ENCODE measurements around the gene PMAIP1. TPM values are rescaled to one million over a fixed set of nuclear protein-coding genes. Genes with fewer than 3 reads are reported as not detected.

Gene PMAIP1
- total and polyA plus RNA-seq, 11 donors: 0.15 to 1.8 (median 0.37) TPM; not detected in 2

GRCh38 chr18:59940068-59940467 lies 40.3 kb downstream of the PMAIP1 start:
- 51 to 76% (median 56%) methylated on average over 2 of the region's 2 CpGs for WGBS, 4 donors
- no peak for DNase-seq
- TF ChIP-seq CTCF (IDR thresholded peaks at IDR 0.05) (no peak), POLR2A (IDR thresholded peaks at IDR 0.05) (no peak)
- no peaks in the 10 kb centered on the region for H3K9me3 ChIP-seq
- no peak overlapping the region for H3K27ac ChIP-seq
- H3K4me1 ChIP-seq: no peaks in the 10 kb centered on the region
- no peak overlapping the region for H3K4me3 ChIP-seq
- no peaks in the 10 kb centered on the region for H3K36me3 ChIP-seq
- no peaks in the 10 kb centered on the region for H3K27me3 ChIP-seq
- intact Hi-C loops (cut with DNase I): no loop called here
- ATAC-seq: no peak

GRCh38 chr18:59941331-59941730 lies 41.5 kb downstream of the PMAIP1 start:
- DNase-seq (no peak), ATAC-seq (no peak)
- no peak overlapping the region for H3K4me3 ChIP-seq
- 69 to 79% (median 76%) methylated on average over 4 of the region's 4 CpGs for WGBS, 4 donors
- no peaks in the 10 kb centered on the region for H3K27me3 ChIP-seq
- TF ChIP-seq POLR2A (IDR thresholded peaks at IDR 0.05) (no peak), CTCF (IDR thresholded peaks at IDR 0.05) (no peak)
- H3K9me3 ChIP-seq: no peaks in the 10 kb centered on the region
- H3K4me1 ChIP-seq: no peaks in the 10 kb centered on the region
- intact Hi-C loops (cut with DNase I): no loop called here
- H3K27ac ChIP-seq: no peak overlapping the region
- H3K36me3 ChIP-seq: no peaks in the 10 kb centered on the region

- no peak overlapping the region for H3K27ac ChIP-seq
- TF ChIP-seq POLR2A (IDR thresholded peaks at IDR 0.05) (no peak), CTCF (IDR thresholded peaks at IDR 0.05) (no peak)
- DNase-seq (no peak), ATAC-seq (no peak)
- no peaks in the 10 kb centered on the region for H3K9me3 ChIP-seq
- WGBS, 4 donors: 70 to 78% (median 74%) methylated on average over 4 of the region's 4 CpGs
- H3K4me1 ChIP-seq: no peaks in the 10 kb centered on the region
- no peaks in the 10 kb centered on the region for H3K36me3 ChIP-seq
- no peaks in the 10 kb centered on the region for H3K27me3 ChIP-seq
- H3K4me3 ChIP-seq: no peak overlapping the region
- intact Hi-C loops (cut with DNase I): no loop called here
These were observed 42.8 kb downstream of the PMAIP1 start for GRCh38 chr18:59942601-59943000.

- 89 to 94% (median 92%) methylated on average over 2 of the region's 2 CpGs for WGBS, 4 donors
- Histone ChIP-seq H3K27ac (no peak overlapping the region), H3K27me3 (no peaks in the 10 kb centered on the region), H3K36me3 (no peaks in the 10 kb centered on the region), H3K9me3 (no peaks in the 10 kb centered on the region), H3K4me3 (no peak overlapping the region), H3K4me1 (no peaks in the 10 kb centered on the region)
- TF ChIP-seq CTCF (IDR thresholded peaks at IDR 0.05) (no peak), POLR2A (IDR thresholded peaks at IDR 0.05) (no peak)
- no peak for ATAC-seq
- intact Hi-C loops (cut with DNase I): no loop called here
- DNase-seq: no peak
These were observed 45.7 kb downstream of the PMAIP1 start for GRCh38 chr18:59945544-59945943.

Measured in heart left ventricle (tissue), 16 donors.